ENCODE data around the gene TLE6.

TLE6 gene

GRCh38 chr19:3041761-3042620 lies 64.6 kb downstream of the TLE6 start:
- in situ Hi-C loops (cut with HindIII; ENCODE audit: low sequenced_read_pairs) = no loop called here

GRCh38 chr19:3042621-3043267 lies 65.4 kb downstream of the TLE6 start:
- H3K4me3 ChIP-seq (ENCODE audit: low read depth, low read length) = no peak overlapping the region
- TF ChIP-seq CTCF (IDR thresholded peaks at IDR 0.05; ENCODE audit: low read depth, low read length, missing control alignments) = no peak
- no peak for DNase-seq (ENCODE audit: low read depth)
- in situ Hi-C loops (cut with HindIII; ENCODE audit: low sequenced_read_pairs) = no loop called here

More at GRCh38 chr19:3041761-3042620, 64.6 kb downstream of the TLE6 start:
- no peak overlapping the region for H3K4me3 ChIP-seq (ENCODE audit: low read depth, low read length)
- no peak for TF ChIP-seq CTCF (IDR thresholded peaks at IDR 0.05; ENCODE audit: low read depth, low read length, missing control alignments)
- no peak for DNase-seq (ENCODE audit: low read depth)
